SH-SY5Y (cell line): Measurements from ENCODE around the gene CCSER2.

Experiments used
- GATA2 ChIP-seq: IDR thresholded peaks from 2 replicates; pipeline ENCODE4 v1.6.1; 2011; ENCODE audit warnings: mild to moderate bottlenecking, low read depth, low read length
- GATA3 ChIP-seq: IDR thresholded peaks from 2 replicates; pipeline ENCODE4 v1.6.1; 2011; ENCODE audit warnings: low read depth, mild to moderate bottlenecking, low read length, moderate library complexity

GRCh38 chr10:84484541-84484940, 156.2 kb downstream of the CCSER2 start:
- TF ChIP-seq GATA2 (no peak), GATA3 (no peak)
